Naive B cell (primary cell): Measurements from ENCODE around the gene GNG12. TPM values are rescaled to one million over a fixed set of nuclear protein-coding genes. Genes with fewer than 3 reads are reported as not detected.
A peak's percentile ranks its signal among the peaks of the same experiment; 100 is the strongest.
"Not testable (repeated sequence)": the region's sequence is repeated elsewhere in the genome, so short reads cannot be mapped to it uniquely, and the experiment has no call there.

Experiments used
- ATAC-seq, 2 donors: fragments of 150-1000 bp; cut with Tn5 transposase; 2 replicates each; pipeline ENCODE4 v1.10.0; 2021; ENCODE audit warnings: low read depth in 2 of 2, mild to moderate bottlenecking in 2 of 2, moderate library complexity in 2 of 2
- DNase-seq: peaks from one replicate; pipeline ENCODE4 v3.0.0; 2022
- H3K27ac Mint-ChIP-seq, 6 donors: one replicate each; pipeline ENCODE4 v1.8.0; 2020 to 2022; ENCODE audit warnings: mild to moderate bottlenecking in 6 of 6, mixed read lengths in 6 of 6, moderate library complexity in 5 of 6, inconsistent platforms in 2 of 6
- H3K27me3 Mint-ChIP-seq, 3 donors: one replicate each; pipeline ENCODE4 v1.8.0; 2021 to 2022; ENCODE audit warnings: mixed read lengths in 3 of 3, mild to moderate bottlenecking in 1 of 3
- H3K36me3 Mint-ChIP-seq, 2 donors: one replicate each; pipeline ENCODE4 v1.8.0; 2020 to 2022; ENCODE audit warnings: mixed read lengths in 2 of 2, inconsistent platforms in 1 of 2, mild to moderate bottlenecking in 1 of 2
- H3K4me1 Mint-ChIP-seq, 3 donors: one replicate each; pipeline ENCODE4 v1.8.0; 2020 to 2022; ENCODE audit warnings: mixed read lengths in 3 of 3, inconsistent platforms in 1 of 3, mild to moderate bottlenecking in 1 of 3, moderate library complexity in 1 of 3
- H3K4me3 Mint-ChIP-seq, 8 donors: one replicate each; pipeline ENCODE4 v1.8.0; 2020 to 2022; ENCODE audit warnings: mild to moderate bottlenecking in 8 of 8, mixed read lengths in 8 of 8, moderate library complexity in 8 of 8, inconsistent platforms in 2 of 8
- H3K9me3 Mint-ChIP-seq, 7 donors: one replicate each; pipeline ENCODE4 v1.8.0; 2020 to 2022; ENCODE audit warnings: mixed read lengths in 7 of 7, mild to moderate bottlenecking in 5 of 7, inconsistent platforms in 2 of 7, moderate library complexity in 1 of 7
- polyA plus RNA-seq, 6 donors: library from polyadenylated mRNA; unstranded; fragments of 300-500 nt; fragmentation: Illumina TruSeq; gene quantifications; one replicate each; pipeline ENCODE4 v1.2.3, GENCODE V29; 2021; ENCODE audit warnings: low read depth in 6 of 6

Gene GNG12
- polyA plus RNA-seq, 6 donors from 2014 or later = not detected

DNA sequence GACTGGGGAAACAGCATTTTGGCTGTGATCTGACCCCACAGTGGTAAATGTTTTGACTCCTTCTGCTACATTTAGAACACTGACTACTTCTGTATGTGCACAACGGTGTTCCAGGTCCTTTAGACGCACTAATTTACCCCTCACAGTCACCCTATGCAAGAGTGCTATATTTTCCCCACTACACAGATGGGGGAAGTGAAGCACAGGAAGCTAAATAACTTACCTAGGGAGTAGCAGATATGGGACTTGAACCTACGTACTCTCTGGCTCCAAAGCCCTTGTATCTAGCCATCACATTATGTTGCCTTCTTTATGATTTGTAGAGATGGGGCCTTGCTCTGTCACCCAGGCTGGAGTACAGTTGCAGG is 99.0 kb downstream of the GNG12 start:
- no peak for DNase-seq
- no peaks in the 10 kb centered on the region for H3K9me3 Mint-ChIP-seq
- peaks cover 24 to 38% (median 26%) of the 10 kb centered on the region in 3 donors for H3K4me1 Mint-ChIP-seq
- H3K27ac Mint-ChIP-seq = peak overlapping the region in 3 of 6 donors; percentile 32 to 91 (median 62)
- ATAC-seq = no peak
- H3K4me3 Mint-ChIP-seq = peak overlapping the region in 1 of 8 donors; percentile 40
- H3K27me3 Mint-ChIP-seq = peaks cover 0 to 3% (median 0%) of the 10 kb centered on the region in 3 donors
- no peaks in the 10 kb centered on the region for H3K36me3 Mint-ChIP-seq

DNA sequence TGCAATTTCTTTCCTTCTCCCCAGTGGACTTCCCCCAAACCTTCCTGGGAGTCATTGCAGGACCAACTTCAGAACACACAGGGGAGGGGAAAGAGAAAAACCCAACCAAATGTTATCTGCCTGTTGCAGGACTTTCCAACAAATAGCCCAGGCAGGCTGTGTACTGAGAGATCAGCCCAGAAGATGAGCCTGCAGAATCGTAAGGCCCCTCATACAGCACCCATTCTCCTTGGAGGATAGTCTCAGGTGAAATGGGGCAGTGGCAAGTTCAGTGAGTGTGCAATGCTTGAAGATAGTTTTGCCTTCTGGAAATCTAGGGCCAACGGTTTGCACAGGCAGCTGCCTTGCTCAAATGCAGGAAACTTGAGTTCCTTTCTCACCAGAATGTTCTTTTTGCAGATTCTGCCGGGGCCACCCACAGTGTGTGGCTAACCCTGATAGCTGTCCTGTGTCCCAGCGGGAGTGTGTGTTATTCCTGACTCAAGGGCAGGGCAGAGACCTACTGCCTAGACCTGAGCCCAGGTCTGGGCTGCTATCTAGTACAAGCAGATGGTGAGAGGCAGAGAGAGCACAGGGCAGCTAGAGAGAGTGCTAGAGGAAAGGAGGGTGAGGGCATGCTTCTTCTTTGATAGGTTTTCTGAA is 99.5 kb downstream of the GNG12 start:
- peaks cover 24 to 38% (median 26%) of the 10 kb centered on the region in 3 donors for H3K4me1 Mint-ChIP-seq
- no peaks in the 10 kb centered on the region for H3K27me3 Mint-ChIP-seq
- H3K4me3 Mint-ChIP-seq = peak overlapping the region in 3 of 8 donors; percentile 30 to 60 (median 40)
- no peaks in the 10 kb centered on the region for H3K36me3 Mint-ChIP-seq
- DNase-seq (no peak), ATAC-seq (no peak)
- no peaks in the 10 kb centered on the region for H3K9me3 Mint-ChIP-seq
- peak overlapping the region in 5 of 6 donors; percentile 11 to 91 (median 90) for H3K27ac Mint-ChIP-seq

DNA sequence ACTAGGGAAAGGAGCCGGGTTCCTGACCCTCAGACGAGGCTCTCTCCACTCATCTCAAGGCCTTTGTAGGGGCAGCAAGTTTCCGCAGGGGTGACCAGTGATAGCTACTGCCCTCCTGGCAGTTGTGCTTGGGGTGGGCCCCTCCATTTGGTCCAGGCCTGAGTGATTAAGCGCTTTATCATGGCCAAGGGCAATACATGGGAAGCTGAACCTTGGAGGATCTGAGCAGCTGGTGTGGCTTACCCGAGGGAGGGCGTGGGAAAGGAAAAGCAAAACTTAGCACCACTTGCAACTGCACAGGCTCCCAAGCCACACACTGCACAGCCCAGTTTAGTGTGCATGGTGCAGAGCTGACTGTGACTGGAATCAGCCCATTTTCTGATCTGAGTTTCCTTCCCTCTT is 100.5 kb downstream of the GNG12 start:
- H3K4me1 Mint-ChIP-seq = peaks cover 22 to 38% (median 24%) of the 10 kb centered on the region in 3 donors
- DNase-seq (no peak), ATAC-seq (no peak)
- no peaks in the 10 kb centered on the region for H3K9me3 Mint-ChIP-seq
- H3K36me3 Mint-ChIP-seq = no peaks in the 10 kb centered on the region
- no peaks in the 10 kb centered on the region for H3K27me3 Mint-ChIP-seq
- H3K4me3 Mint-ChIP-seq = no peak overlapping the region
- H3K27ac Mint-ChIP-seq = peak overlapping the region in 1 of 6 donors; percentile 71

DNA sequence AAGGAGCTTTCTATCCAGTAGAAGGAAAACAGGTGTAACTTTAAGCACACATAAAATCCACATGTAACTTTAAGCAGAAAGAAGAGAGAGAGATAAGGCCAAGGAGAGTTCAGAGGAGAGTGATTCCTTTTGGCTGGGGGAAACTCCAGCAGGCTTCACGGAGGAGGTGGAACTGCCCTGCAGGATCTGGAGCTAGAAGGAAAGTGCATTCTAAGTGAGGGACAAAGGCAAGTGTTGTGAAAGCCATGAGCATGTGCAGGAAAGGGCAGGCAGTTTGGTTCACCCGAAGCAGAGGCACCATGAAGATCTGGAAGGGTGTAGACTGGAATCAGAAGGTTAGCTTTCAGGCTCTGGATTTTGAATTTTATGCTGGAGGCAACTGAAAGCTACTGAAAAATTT is 101.9 kb downstream of the GNG12 start:
- H3K27me3 Mint-ChIP-seq = no peaks in the 10 kb centered on the region
- DNase-seq (no peak), ATAC-seq (no peak)
- H3K27ac Mint-ChIP-seq = peak overlapping the region in 1 of 6 donors; percentile 21
- no peaks in the 10 kb centered on the region for H3K9me3 Mint-ChIP-seq
- no peaks in the 10 kb centered on the region for H3K36me3 Mint-ChIP-seq
- H3K4me3 Mint-ChIP-seq = no peak overlapping the region
- H3K4me1 Mint-ChIP-seq = peaks cover 16 to 32% (median 20%) of the 10 kb centered on the region in 3 donors

DNA sequence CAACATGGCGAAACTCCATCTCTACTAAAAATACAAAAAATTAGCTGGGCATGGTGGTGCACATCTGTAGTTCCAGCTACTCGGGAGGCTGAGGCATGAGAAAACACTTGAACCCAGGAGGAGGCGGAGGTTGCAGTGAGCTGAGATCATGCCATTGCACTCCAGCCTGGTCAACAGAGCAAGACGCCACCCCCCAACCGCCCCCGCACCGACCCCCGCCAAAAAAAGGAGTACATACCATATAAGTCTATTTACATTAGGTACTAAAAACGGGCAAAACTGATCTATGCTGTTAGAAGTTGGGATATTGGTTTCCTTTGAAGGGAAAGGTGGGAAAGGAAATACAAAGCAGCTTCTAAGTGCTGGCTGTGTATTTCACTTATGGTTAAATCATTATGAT is 103.0 kb downstream of the GNG12 start:
- not testable (repeated sequence) for DNase-seq, H3K27me3 Mint-ChIP-seq, H3K27ac Mint-ChIP-seq, H3K36me3 Mint-ChIP-seq, ATAC-seq, H3K9me3 Mint-ChIP-seq, H3K4me3 Mint-ChIP-seq
- peaks cover 9 to 22% (median 12%) of the 10 kb centered on the region in 3 donors for H3K4me1 Mint-ChIP-seq

DNA sequence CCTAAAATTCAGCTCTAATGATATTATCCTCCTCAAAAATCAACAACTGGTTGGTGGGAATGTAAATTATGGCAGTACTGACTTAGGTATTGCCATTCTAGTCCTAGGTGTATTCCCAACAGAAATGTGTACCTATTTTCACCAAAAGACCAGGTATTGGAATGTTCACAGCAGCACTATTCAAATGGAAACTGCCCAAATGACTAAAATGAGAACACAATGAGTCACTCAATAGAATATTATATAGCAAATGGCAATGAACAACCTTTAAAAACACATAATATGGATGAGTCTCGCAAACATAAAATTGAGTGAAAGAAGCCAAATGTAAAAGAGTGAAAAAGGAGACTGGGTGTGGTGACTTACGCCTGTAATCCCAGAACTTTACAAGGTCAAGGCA is 103.4 kb downstream of the GNG12 start:
- Mint-ChIP-seq H3K4me1 (peaks cover 9 to 18% (median 12%) of the 10 kb centered on the region in 3 donors), H3K36me3 (no peaks in the 10 kb centered on the region), H3K27ac (no peak overlapping the region), H3K4me3 (no peak overlapping the region), H3K27me3 (no peaks in the 10 kb centered on the region), H3K9me3 (no peaks in the 10 kb centered on the region)
- DNase-seq = no peak
- no peak for ATAC-seq

DNA sequence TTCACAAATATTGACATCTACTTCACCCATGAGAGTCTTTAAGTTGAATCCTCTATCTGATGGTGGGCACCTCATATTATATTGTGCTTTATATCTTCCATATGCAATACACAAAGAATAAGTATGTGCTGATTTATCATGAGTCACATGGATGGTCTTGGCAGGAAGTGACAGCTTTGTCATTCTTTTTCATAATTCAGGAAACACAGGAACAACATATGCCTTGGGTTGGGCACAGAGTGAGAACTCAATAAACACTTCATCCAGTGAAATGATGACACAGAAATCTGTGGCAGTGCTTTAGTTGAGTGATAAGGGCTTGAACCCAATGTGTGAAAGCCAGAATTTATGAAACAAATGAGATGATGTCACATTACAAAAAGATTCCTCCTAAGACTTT is 107.0 kb downstream of the GNG12 start:
- no peaks in the 10 kb centered on the region for H3K9me3 Mint-ChIP-seq
- H3K4me3 Mint-ChIP-seq = no peak overlapping the region
- H3K36me3 Mint-ChIP-seq = no peaks in the 10 kb centered on the region
- no peak for ATAC-seq
- no peaks in the 10 kb centered on the region for H3K27me3 Mint-ChIP-seq
- no peaks in the 10 kb centered on the region for H3K4me1 Mint-ChIP-seq
- no peak overlapping the region for H3K27ac Mint-ChIP-seq
- no peak for DNase-seq

DNA sequence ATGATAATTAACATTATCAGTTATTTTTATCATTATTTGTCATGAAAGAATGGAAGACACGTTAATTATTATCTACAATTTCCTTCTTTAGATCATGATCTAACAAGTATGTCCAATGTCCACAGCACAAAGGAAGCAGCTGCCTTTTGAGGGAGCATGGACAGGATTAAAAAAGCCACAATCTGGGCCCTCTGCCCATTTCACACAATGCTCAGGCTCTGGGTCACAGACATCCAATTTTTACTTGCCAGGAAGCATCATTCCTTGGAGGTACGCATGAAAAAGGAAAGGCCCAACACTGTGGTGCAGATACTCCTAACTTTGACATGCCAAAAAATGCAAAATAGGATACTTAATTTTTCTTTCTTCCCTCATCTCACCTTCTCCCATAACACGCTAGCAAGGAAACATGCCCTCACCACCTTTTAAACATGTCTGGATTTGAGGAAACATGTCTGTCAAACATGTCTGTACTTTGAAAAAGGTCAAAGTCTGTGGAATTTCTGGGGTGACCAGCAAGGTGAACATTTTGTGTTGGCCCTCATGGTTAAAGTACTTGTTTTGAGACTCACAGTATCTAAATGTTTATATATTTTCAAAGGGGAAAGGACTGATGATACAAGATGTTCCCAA is 108.2 kb downstream of the GNG12 start:
- Mint-ChIP-seq H3K9me3 (no peaks in the 10 kb centered on the region), H3K4me3 (no peak overlapping the region), H3K36me3 (no peaks in the 10 kb centered on the region), H3K4me1 (no peaks in the 10 kb centered on the region), H3K27me3 (no peaks in the 10 kb centered on the region), H3K27ac (no peak overlapping the region)
- DNase-seq (no peak), ATAC-seq (no peak)

DNA sequence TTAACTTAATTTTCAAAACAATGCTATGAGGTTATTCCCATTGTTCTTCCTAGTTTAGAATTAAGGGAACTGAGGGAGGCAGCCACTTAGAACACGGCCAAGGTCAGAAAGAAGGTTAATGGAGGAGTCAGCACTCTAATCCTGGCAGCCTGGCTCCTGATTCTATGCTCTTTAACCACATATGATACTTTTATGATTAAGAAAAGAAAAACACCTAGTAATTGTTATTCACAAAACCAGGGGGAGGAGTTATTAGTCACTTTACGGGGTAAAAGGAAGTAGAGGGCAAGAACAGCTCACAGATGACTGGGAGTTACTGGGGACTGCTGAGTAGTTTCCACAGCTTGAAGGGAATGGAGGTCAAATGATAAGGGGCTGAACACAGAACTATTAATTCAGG is 109.6 kb downstream of the GNG12 start:
- H3K9me3 Mint-ChIP-seq = no peaks in the 10 kb centered on the region
- no peaks in the 10 kb centered on the region for H3K36me3 Mint-ChIP-seq
- no peak overlapping the region for H3K4me3 Mint-ChIP-seq
- ATAC-seq = no peak
- no peak for DNase-seq
- no peak overlapping the region for H3K27ac Mint-ChIP-seq
- H3K4me1 Mint-ChIP-seq = no peaks in the 10 kb centered on the region
- no peaks in the 10 kb centered on the region for H3K27me3 Mint-ChIP-seq

DNA sequence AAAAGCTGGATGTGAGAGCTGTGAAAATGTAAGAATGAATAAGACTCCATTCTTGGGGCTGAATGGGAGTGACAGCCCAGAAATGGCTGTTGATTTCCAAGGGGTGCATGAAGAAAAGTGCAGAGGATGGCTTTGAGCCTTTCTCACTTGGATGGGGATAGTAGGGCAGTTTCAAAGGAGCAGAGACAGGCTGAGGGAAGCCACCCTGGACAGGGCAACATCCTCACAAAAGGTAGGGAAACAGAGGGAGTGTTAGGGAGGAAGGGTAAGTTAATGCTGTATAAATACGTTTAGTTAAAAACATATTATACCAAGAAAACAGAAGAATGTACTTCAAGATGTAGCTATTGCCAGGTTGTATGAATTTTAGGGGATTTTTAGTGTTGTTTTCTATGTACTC is 110.1 kb downstream of the GNG12 start:
- DNase-seq = no peak
- Mint-ChIP-seq H3K27me3 (no peaks in the 10 kb centered on the region), H3K4me3 (no peak overlapping the region), H3K9me3 (no peaks in the 10 kb centered on the region), H3K27ac (no peak overlapping the region), H3K4me1 (no peaks in the 10 kb centered on the region), H3K36me3 (no peaks in the 10 kb centered on the region)
- ATAC-seq = no peak

DNA sequence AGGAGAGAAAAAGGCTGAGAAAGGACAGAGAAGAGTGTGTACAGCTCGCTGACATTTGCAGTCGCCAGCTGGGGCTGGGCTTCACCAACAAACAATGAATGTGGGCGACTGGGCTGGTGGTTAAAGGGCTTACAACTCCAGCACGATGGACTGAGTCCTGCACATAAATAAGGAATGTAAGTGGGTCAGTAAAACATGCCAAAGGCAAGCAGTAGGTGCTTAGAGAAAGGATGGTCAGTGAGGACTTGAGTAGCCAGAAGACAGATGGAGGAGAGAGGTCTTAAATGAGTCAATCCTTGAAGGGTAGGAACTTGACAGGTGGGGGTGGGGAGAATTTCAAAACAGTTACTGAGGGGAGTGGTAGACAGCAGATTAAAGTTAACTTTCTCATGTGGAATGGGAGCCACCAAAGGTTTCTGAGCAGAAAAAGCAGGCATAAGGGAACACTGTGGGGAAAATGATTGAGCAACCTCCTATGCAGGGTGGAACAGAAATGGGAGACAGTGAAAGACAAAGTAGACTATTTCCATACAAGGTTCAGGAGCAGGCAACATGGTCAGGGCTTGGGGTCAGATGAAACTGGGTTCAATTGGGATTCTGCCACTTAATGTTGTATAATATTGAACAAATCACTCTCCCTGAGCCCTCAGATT is 110.8 kb downstream of the GNG12 start:
- no peak for DNase-seq
- H3K27me3 Mint-ChIP-seq = no peaks in the 10 kb centered on the region
- ATAC-seq = no peak
- no peak overlapping the region for H3K27ac Mint-ChIP-seq
- H3K4me3 Mint-ChIP-seq = no peak overlapping the region
- H3K9me3 Mint-ChIP-seq = no peaks in the 10 kb centered on the region
- no peaks in the 10 kb centered on the region for H3K4me1 Mint-ChIP-seq
- no peaks in the 10 kb centered on the region for H3K36me3 Mint-ChIP-seq

DNA sequence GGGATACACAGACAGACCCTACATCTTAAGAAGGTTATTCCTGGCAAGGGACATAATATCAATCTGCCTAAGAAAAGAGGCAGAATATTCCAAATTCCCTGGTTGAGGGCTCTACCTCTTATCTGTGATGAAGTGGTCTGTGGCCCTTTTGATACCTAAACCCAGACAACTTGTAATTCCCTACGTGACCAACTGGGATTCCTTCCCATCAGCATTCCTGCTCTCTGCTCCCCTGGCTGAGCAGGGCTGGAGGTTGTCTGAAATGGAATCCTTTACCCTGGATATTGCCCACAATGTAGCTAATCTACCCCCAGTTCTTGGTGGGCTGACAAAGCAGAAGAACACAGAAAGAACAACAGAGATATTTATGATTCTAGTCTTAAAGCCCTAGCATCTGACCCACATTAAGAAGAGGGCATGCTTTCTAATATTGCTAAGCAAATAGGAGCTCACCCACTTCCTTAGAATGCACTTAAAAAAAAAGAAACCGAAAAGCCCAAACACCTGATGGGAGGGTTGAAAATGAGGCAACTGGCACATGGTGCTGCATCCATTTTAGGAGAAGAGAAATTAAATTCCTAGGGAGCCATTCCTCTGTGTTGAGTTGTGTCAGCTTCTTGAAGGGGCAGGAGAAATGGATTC is 111.5 kb downstream of the GNG12 start:
- ATAC-seq (no peak), DNase-seq (no peak)
- Mint-ChIP-seq H3K4me1 (no peaks in the 10 kb centered on the region), H3K9me3 (no peaks in the 10 kb centered on the region), H3K27me3 (no peaks in the 10 kb centered on the region), H3K27ac (no peak overlapping the region), H3K36me3 (no peaks in the 10 kb centered on the region), H3K4me3 (no peak overlapping the region)

DNA sequence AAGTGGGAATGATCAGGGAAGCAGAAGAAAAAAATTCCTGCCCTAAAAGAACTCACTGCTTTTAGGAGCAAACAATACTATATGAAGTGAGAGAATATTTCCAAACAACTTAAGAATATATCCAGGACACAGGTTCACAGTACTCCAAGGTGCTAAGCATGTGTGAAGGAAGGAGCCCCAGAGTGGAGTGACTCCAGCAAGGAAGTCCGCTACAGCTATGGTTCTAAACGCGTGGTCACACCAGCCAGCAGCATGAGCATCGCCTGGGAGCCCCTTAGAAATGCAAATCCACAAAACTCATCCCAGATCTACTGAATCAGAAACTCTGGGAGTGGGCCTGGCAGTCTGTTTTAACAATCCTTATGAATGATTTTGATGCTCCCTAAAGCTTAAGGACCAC is 112.2 kb downstream of the GNG12 start:
- H3K4me3 Mint-ChIP-seq = no peak overlapping the region
- DNase-seq (no peak), ATAC-seq (no peak)
- no peaks in the 10 kb centered on the region for H3K9me3 Mint-ChIP-seq
- no peaks in the 10 kb centered on the region for H3K36me3 Mint-ChIP-seq
- H3K27ac Mint-ChIP-seq = no peak overlapping the region
- no peaks in the 10 kb centered on the region for H3K4me1 Mint-ChIP-seq
- H3K27me3 Mint-ChIP-seq = no peaks in the 10 kb centered on the region
